K562 (cell line): ENCODE data around the gene SLC52A1. TPM values are rescaled to one million over a fixed set of nuclear protein-coding genes. Genes with fewer than 3 reads are reported as not detected.

Experiments
- ATAC-seq: fragments of 200-7000 bp; cut with Tn5 transposase; 3 replicates; pipeline ENCODE4 v1.9.1; 2020; ENCODE audit warnings: moderate library complexity
- BruUV-seq: library from RNA; stranded (reverse); fragments of 400-500 nt; replicated peaks from 2 replicates; lab custom pipeline; 2021; lab: Mats Ljungman, UMichigan
- CTCF ChIA-PET: fragments of 300-600 bp; formaldehyde crosslinking; extraction: SDS; loops from one replicate; lab custom pipeline; 2021; ENCODE audit warnings: low intra/inter-chr PET ratio; lab: Yijun Ruan, JAX
- POLR2A ChIA-PET: fragments of 300-600, 350-650 bp; sonication (Branson Sonifier 250); formaldehyde crosslinking; extraction: SDS; loops from one replicate; lab custom pipeline; 2021; ENCODE audit warnings: antibody characterized with exemption, inconsistent platforms; lab: Yijun Ruan, JAX
- DNase-seq, 4 experiments: peaks; one replicate each; pipeline versions ENCODE4 v3.0.0 to v3.0.0-alpha.2; 2011 to 2018; ENCODE audit warnings: low spot score in 3 of 4, mixed read lengths in 3 of 4; ENCODE audit errors: extremely low read depth in 1 of 4
- FAIRE-seq: peaks from 2 replicates; lab custom pipeline; 2011; peaks lifted over from hg19 to GRCh38; lab: Jason Lieb, UNC
- H2AFZ ChIP-seq: 2 replicates; pipeline ENCODE4 v1.6.0; 2011; ENCODE audit warnings: low read depth, low read length, control low read depth, inconsistent platforms
- H3K27ac ChIP-seq: fragments of 200-600 bp; 3 replicates; pipeline ENCODE4 v1.8.0; 2011; ENCODE audit warnings: low read depth, mild to moderate bottlenecking, control low read depth, inconsistent platforms, low read length, moderate library complexity, mixed read lengths; ENCODE audit errors: extremely low read depth
- H3K27me3 ChIP-seq, 2 experiments: fragments of 300-600 bp in 1 of 2; 2 replicates in 1 of 2; 3 replicates in 1 of 2; pipeline versions ENCODE4 v1.6.0 to v1.8.0; 2011; ENCODE audit warnings: inconsistent platforms in 2 of 2, low read length in 2 of 2, mild to moderate bottlenecking in 1 of 2, mixed read lengths in 1 of 2, moderate library complexity in 1 of 2; ENCODE audit not compliant: control insufficient read depth in 2 of 2, insufficient read depth in 2 of 2
- H3K36me3 ChIP-seq: fragments of 300-600 bp; 3 replicates; pipeline ENCODE4 v1.8.0; 2011; ENCODE audit warnings: mild to moderate bottlenecking, low read length, inconsistent platforms; ENCODE audit not compliant: control insufficient read depth, insufficient read depth
- H3K4me1 ChIP-seq, 2 experiments: fragments of 200-600 bp in 1 of 2; replicated peaks in 1 of 2; 2 replicates in 1 of 2; 3 replicates in 1 of 2; pipeline versions ENCODE4 v1.5.1 to v1.8.0; 2011; ENCODE audit warnings: inconsistent platforms in 2 of 2, low read length in 2 of 2, mild to moderate bottlenecking in 1 of 2, mixed read lengths in 1 of 2, moderate library complexity in 1 of 2; ENCODE audit not compliant: control insufficient read depth in 2 of 2, insufficient read depth in 2 of 2
- H3K4me2 ChIP-seq: 2 replicates; pipeline ENCODE4 v1.6.1; 2011; ENCODE audit warnings: low read length, control low read depth, inconsistent platforms, mixed read lengths; ENCODE audit not compliant: insufficient read depth
- H3K4me3 ChIP-seq: fragments of 200-600 bp; sonication (generic), shearing (Covaris generic); 2 replicates; pipeline ENCODE4 v1.5.1; 2016; ENCODE audit warnings: control low read depth, inconsistent platforms
- H3K79me2 ChIP-seq: fragments of 200-600 bp; 3 replicates; pipeline ENCODE4 v1.8.0; 2011; ENCODE audit warnings: low read length, inconsistent platforms; ENCODE audit not compliant: control insufficient read depth, insufficient read depth
- H3K9ac ChIP-seq, 2 experiments: 2 replicates each; pipeline versions ENCODE4 v1.6.0 to v1.6.1; 2011; ENCODE audit warnings: low read depth in 2 of 2, low read length in 2 of 2, control low read depth in 1 of 2, inconsistent platforms in 1 of 2, mild to moderate bottlenecking in 1 of 2, mixed read lengths in 1 of 2; ENCODE audit not compliant: insufficient read depth in 1 of 2
- H3K9me1 ChIP-seq: one replicate; pipeline ENCODE4 v1.6.0; 2011; ENCODE audit warnings: inconsistent platforms, mild to moderate bottlenecking, low read length, moderate library complexity; ENCODE audit not compliant: control insufficient read depth, insufficient read depth
- H3K9me3 ChIP-seq: replicated peaks from 2 replicates; pipeline ENCODE4 v1.5.1; 2011; ENCODE audit warnings: low read depth, low read length, inconsistent platforms; ENCODE audit not compliant: control insufficient read depth, insufficient read depth
- H4K20me1 ChIP-seq: replicated peaks from 2 replicates; pipeline ENCODE4 v1.6.1; 2011; ENCODE audit warnings: low read length, inconsistent platforms, mixed read lengths; ENCODE audit not compliant: control insufficient read depth, insufficient read depth
- HLTF ChIP-seq: fragments of 450-650 bp; IDR thresholded peaks from 2 replicates; pipeline ENCODE4 v1.6.1; 2016
- HNRNPL ChIP-seq: fragments of 200-400 bp; formaldehyde crosslinking; IDR thresholded peaks from 2 replicates; pipeline ENCODE4 v1.6.1; 2017; ENCODE audit warnings: low read depth, mild to moderate bottlenecking, low read length
- NKRF ChIP-seq: fragments of 450-650 bp; IDR thresholded peaks from 2 replicates; pipeline ENCODE4 v1.6.1; 2016; ENCODE audit warnings: borderline replicate concordance
- NRF1 ChIP-seq, 2 experiments: fragments of 450-650 bp; IDR thresholded peaks in 1 of 2; conservative IDR thresholded peaks in 1 of 2; 2 replicates each; pipeline ENCODE4 v1.6.1; 2014; ENCODE audit warnings: mild to moderate bottlenecking in 2 of 2
- PML ChIP-seq: IDR thresholded peaks from 2 replicates; pipeline ENCODE4 v1.6.1; 2012; ENCODE audit warnings: low read length, inconsistent platforms
- U2AF2 ChIP-seq: fragments of 200-400 bp; formaldehyde crosslinking; optimal IDR thresholded peaks from 2 replicates; pipeline ENCODE3; 2017; ENCODE audit warnings: low read depth, mild to moderate bottlenecking, low read length
- WGBS: fragments of 100-300 bp; shearing (Covaris generic); methylation state at CpG from one replicate; pipeline ENCODE4 v1.1.6; 2016; ENCODE audit warnings: low coverage, mixed read lengths; ENCODE audit not compliant: insufficient coverage; ENCODE audit errors: missing lambda C conversion rate; 5-methylcytosine and 5-hydroxymethylcytosine counted together
- in situ Hi-C: fragments of 300-500 bp; cut with MboI; formaldehyde crosslinking; loops from 4 replicates; pipeline ENCODE4 v1.15.0; 2018; ENCODE audit warnings: inconsistent platforms, mixed read lengths
- intact Hi-C: fragments of 100-400 bp; cut with micrococcal nuclease; formaldehyde crosslinking; loops from 2 replicates; pipeline ENCODE4 v1.14.2; 2022
- polyA plus RNA-seq, 8 experiments: library from polyadenylated mRNA; depleted of rRNA in 4 of 8; stranded (reverse) in 5 of 8; unstranded in 3 of 8; fragments of >200 nt; fragmentation: Nextera tagmentation in 2 of 8; fragmentation: Illumina TruSeq in 1 of 8; extraction: Ambion mirVana in 2 of 8; extraction: Trizol in 1 of 8; gene quantifications; 2 replicates each; pipeline versions ENCODE4 v1.2.1 to v1.2.3, GENCODE V29; 2011 to 2014; ENCODE audit warnings: inconsistent platforms in 1 of 8, missing spikeins in 1 of 8
- total RNA-seq, 7 experiments: library from RNA; depleted of rRNA in 6 of 7; stranded (reverse); fragments of >200 nt in 6 of 7; fragmentation: Illumina TruSeq in 2 of 7; extraction: Trizol in 2 of 7; gene quantifications; 2 replicates each; pipeline versions ENCODE4 v1.2.1 to v1.2.3, GENCODE V29; 2011 to 2021; ENCODE audit warnings: low replicate concordance in 1 of 7
- TF ChIP-seq, protein P1 (sequence below): sonication (generic); formaldehyde crosslinking; IDR thresholded peaks from 2 replicates; pipeline ENCODE4 v1.8.0; 2022; ENCODE audit warnings: missing genetic modification reagents, mild to moderate bottlenecking, borderline replicate concordance
- TF ChIP-seq, protein P2 (sequence below): fragments of 250-450 bp; sonication (Bioruptor Pico); IDR thresholded peaks from 2 replicates; pipeline ENCODE4 v1.5.0; 2021; ENCODE audit warnings: mild to moderate bottlenecking, moderate library complexity

Gene SLC52A1
- total and polyA plus RNA-seq, 9 of the 15 experiments (the other 6 are each of a cell fraction or from before 2014, with no cell fraction given) = 0.04 TPM; not detected in 8

DNA sequence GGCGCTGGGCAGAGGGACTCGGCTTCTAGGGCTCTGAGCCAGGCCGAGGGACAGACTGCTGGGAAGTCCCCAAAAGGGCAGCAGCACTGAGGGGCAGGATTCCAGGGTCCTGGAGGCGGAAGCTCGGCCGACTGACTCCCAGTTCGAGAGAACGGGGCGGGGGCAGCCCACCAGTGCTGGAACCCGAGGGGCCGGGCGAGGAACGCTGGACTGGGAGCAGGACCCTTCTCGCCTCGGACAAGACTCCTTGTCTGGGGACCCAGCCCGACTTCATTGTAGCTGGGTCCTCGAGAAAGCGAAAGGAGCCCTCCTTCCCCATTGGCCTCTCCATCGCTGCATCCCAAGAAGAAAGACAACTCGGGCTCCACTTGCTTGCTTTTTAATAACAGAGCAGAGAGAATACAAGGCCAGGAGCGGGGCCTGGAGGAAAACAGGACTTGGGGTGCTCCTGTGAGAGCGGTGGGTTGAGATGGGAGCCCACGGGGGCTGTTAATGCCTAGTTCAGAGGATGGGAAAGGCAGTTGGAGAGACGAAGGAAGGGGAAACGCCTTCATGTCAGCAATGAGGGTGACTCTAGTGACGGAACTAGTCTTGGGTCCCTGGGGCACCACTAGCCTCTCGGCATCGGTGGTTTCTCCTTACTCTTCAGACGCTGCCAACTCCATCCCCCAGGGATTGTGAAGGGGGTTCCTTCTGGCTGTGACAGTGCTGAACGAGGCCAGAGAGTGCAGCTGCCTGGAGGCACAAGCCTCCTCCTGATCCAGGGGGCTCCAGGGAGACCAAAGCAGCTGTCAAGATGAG lies 47.3 kb downstream of the SLC52A1 start (continued):
- TF ChIP-seq NRF1 (conservative IDR thresholded peaks at IDR 0.05 in 1 of 2, IDR thresholded peaks at IDR 0.05 in 1 of 2) (peak; percentile 17 to 65; a peak in 2 of 4 replicates), U2AF2 (no peak)
- TF ChIP-seq, all 486 proteins: peak for 12

DNA sequence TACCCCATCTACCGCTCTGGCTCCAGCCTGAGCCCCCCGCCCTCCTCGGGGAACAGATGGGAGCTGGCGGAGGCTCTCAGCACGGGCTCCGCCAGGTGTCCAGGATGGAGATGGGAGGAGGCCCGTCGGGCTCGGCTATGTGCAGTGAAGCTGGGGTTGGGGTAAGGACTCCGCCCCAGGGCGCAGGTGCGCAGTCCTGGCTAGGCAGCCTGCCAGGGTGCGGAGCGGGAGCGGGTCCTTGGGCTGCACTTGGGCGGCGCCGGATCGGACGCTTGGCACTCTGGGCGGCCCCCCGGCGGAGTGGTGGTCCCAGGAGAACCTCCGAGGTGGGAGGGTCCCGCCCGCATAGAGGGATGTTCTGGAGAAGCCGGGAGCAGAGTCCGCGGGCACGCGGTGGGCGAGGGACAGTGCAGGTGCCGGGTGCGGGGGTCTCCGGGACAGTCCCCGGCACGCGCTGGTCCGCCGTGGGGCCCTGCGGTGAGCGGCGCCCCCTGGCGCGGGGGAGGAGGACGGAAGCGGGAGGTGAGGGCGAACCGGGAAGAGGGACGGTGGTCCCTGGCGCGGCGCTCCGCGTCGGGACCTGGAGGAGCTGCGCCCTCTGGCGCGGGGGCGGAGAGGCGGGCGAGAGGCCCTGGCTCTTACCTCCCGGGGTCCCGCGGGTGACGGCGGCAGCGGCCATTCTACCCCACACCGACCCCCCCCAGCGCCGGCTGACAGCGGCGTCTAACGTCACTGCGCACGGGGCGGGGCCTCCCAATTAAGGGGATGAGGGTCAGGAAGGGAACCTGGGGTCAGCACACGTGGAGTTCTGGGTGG lies 48.1 kb downstream of the SLC52A1 start, which contains the start of gene CAMTA2:
CAMTA2 (minus strand) TSS at position 725 of the 816 bp plus-strand sequence. CDS start 1,453 bp downstream, outside the sequence.
- DNase-seq (peak; percentile 85 to 90 (median 86)), FAIRE-seq (peak; percentile 72), ATAC-seq (peak; percentile 93)
- no peaks in the 10 kb centered on the region for H3K9me3 ChIP-seq
- H3K4me2 ChIP-seq = peak within 1 kb of the TSS; percentile 82
- H2AFZ ChIP-seq = peak within 1 kb of the TSS; percentile 94
- H3K27me3 ChIP-seq = no peaks in the 10 kb centered on the region
- no TSS peak for BruUV-seq
- intact Hi-C loops (no loop called here), in situ Hi-C loops (no loop called here)
- H4K20me1 ChIP-seq = no peaks in the 10 kb centered on the region
- peak within 1 kb of the TSS; percentile 74 for H3K27ac ChIP-seq
- H3K79me2 ChIP-seq = peaks cover 26% of the 10 kb centered on the region
- 0% methylated on average over 28 of the region's 78 CpGs for WGBS
- peaks cover 10 to 21% of the 10 kb centered on the region in 2 experiments; a peak in 4 of 5 replicates for H3K4me1 ChIP-seq
- CTCF ChIA-PET = interaction anchor here (0.7 to 0.9 kb wide), 3 partner anchors 46 to 78 kb away, joined by 3 read pairs; no protein-coding TSS in a partner anchor
- peaks cover 15% of the 10 kb centered on the region for H3K36me3 ChIP-seq
- no peaks in the 10 kb centered on the region for H3K9me1 ChIP-seq
- POLR2A ChIA-PET = interaction anchor here (0.6 to 2.4 kb wide), 12 partner anchors 8 to 145 kb away, joined by 3 to 13 read pairs (median 4); partner anchors contain the start of genes ENO3, INCA1 and KIF1C
- H3K9ac ChIP-seq = peak within 1 kb of the TSS; percentile 73 to 94
- H3K4me3 ChIP-seq = peak within 1 kb of the TSS; percentile 77
- no peak for TF ChIP-seq HLTF
- TF ChIP-seq, protein P1, sequence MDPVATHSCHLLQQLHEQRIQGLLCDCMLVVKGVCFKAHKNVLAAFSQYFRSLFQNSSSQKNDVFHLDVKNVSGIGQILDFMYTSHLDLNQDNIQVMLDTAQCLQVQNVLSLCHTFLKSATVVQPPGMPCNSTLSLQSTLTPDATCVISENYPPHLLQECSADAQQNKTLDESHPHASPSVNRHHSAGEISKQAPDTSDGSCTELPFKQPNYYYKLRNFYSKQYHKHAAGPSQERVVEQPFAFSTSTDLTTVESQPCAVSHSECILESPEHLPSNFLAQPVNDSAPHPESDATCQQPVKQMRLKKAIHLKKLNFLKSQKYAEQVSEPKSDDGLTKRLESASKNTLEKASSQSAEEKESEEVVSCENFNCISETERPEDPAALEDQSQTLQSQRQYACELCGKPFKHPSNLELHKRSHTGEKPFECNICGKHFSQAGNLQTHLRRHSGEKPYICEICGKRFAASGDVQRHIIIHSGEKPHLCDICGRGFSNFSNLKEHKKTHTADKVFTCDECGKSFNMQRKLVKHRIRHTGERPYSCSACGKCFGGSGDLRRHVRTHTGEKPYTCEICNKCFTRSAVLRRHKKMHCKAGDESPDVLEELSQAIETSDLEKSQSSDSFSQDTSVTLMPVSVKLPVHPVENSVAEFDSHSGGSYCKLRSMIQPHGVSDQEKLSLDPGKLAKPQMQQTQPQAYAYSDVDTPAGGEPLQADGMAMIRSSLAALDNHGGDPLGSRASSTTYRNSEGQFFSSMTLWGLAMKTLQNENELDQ (CRISPR knock-in tag) = peak; percentile 89; the same call in 1 of the 2 replicates
- TF ChIP-seq NKRF = peak; percentile 58; the same call in 1 of the 2 replicates
- TF ChIP-seq HNRNPL = peak; percentile 86
- TF ChIP-seq, protein P2, sequence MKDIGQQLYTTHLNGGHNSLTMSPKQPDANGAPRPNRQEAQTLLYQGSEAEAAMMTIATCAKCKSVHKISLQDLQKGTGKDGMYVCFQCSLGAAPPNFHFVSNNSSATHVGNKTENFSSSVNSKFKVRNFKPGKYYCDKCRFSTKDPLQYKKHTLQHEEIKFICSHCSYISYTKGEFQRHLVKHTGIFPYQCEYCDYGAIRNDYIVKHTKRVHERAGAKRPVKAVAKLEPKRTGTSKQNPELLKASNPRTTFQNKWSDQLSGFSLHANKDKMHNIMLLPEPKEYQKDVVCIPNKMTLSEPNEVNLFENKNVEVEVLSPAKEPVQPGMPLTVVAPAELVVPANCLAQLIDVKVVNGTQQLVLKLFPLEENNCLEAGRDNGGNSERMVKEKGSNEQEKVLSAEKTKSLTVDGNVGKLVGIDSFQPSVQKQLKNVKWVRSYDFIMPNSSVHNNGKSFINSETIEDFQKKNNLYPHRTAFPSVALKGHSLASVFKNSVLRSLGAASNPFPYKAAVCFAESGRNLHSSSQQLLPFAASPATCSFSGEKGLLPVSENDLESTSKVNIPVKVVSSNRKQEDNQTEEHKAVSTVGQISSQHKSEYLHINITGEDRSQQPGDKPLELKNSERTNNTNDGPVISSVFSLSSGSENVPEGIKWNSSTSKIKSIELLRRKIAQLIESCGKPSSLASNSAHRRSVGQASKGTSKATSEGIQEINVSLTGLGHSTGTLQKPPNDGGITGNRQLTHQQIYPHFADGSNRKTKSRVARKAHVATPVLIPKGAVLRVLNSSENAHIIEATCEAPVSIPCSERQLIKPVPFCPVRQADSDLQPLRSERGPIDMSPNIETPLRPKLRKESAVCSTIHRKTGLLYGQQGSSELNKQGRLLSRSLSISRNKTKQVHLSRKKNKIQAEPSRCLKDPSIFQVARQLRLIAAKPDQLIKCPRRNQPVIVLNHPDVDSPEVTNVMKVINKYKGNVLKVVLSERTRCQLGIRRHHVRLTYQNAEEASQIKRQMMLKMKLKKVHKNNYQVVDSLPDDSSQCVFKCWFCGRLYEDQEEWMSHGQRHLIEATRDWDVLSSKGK (CRISPR knock-in tag) = no peak
- TF ChIP-seq PML = peak; percentile 65
